B cell (primary cell): ENCODE results near the gene ERMARD. TPM values are rescaled to one million over a fixed set of nuclear protein-coding genes. Genes with fewer than 3 reads are reported as not detected.

ENCODE experiments used
- ATAC-seq: fragments of 200-7000 bp; cut with Tn5 transposase; one replicate; pipeline ENCODE4 v1.10.0; 2021; ENCODE audit warnings: low read depth, mild to moderate bottlenecking, moderate number of reproducible peaks, moderate library complexity
- CTCF ChIA-PET: fragments of 350-600 bp; sonication (Branson Sonifier 250); formaldehyde crosslinking; loops from one replicate; lab custom pipeline; 2021; ENCODE audit warnings: antibody characterized with exemption, inconsistent platforms; lab: Charles Lee
- POLR2A ChIA-PET: fragments of 350-600 bp; sonication (Branson Sonifier 250); formaldehyde crosslinking; loops from one replicate; lab custom pipeline; 2021; ENCODE audit warnings: antibody characterized with exemption; lab: Charles Lee
- DNase-seq: peaks from one replicate; pipeline ENCODE4 v3.0.0; 2013
- H2AFZ ChIP-seq: 2 replicates; pipeline ENCODE4 v1.6.1; 2012; ENCODE audit warnings: mild to moderate bottlenecking, low read depth, low read length; ENCODE audit not compliant: insufficient read depth, poor library complexity, severe bottlenecking
- H3K27ac ChIP-seq, 2 donors: 1 replicate in 1 of 2; 2 replicates in 1 of 2; pipeline ENCODE4 v1.5.1; 2012 to 2013; ENCODE audit warnings: low read length in 2 of 2, mild to moderate bottlenecking in 2 of 2, moderate library complexity in 1 of 2
- H3K27me3 ChIP-seq, 4 experiments: fragments of 200-600 bp in 1 of 4; sonication (generic) in 1 of 4; replicated peaks in 1 of 4; 1 replicate in 2 of 4; 2 replicates in 2 of 4; pipeline versions ENCODE4 v1.6.1 to v1.7.0; 2013 to 2016; ENCODE audit warnings: low read length in 3 of 4, mild to moderate bottlenecking in 2 of 4, mixed read lengths in 1 of 4, moderate library complexity in 1 of 4; ENCODE audit not compliant: insufficient read depth in 4 of 4, control insufficient read depth in 3 of 4; ENCODE audit errors: control extremely low read depth in 1 of 4
- H3K36me3 ChIP-seq, 2 experiments: replicated peaks in 1 of 2; 1 replicate in 1 of 2; 2 replicates in 1 of 2; pipeline versions ENCODE4 v1.6.1 to v1.7.1; 2013; ENCODE audit warnings: low read length in 1 of 2; ENCODE audit not compliant: insufficient read depth in 2 of 2, control insufficient read depth in 1 of 2; ENCODE audit errors: control extremely low read depth in 1 of 2, extremely low read depth in 1 of 2
- H3K4me1 ChIP-seq, 2 donors: fragments of 200-600 bp in 1 of 2; sonication (generic) in 1 of 2; 1 replicate in 1 of 2; 2 replicates in 1 of 2; pipeline versions ENCODE4 v1.5.1 to v1.6.1; 2013 to 2017; ENCODE audit warnings: low read length in 2 of 2; ENCODE audit not compliant: control insufficient read depth in 2 of 2, insufficient read depth in 2 of 2
- H3K4me2 ChIP-seq: replicated peaks from 2 replicates; pipeline ENCODE3; 2012; ENCODE audit warnings: mild to moderate bottlenecking, low read depth, low read length; ENCODE audit not compliant: poor library complexity, severe bottlenecking
- H3K4me3 ChIP-seq, 5 experiments: fragments of 200-600 bp in 1 of 5; sonication (generic) in 1 of 5; 1 replicate in 3 of 5; 2 replicates in 2 of 5; pipeline versions ENCODE4 v1.5.1 to v1.7.0; 2011 to 2016; ENCODE audit warnings: low read length in 4 of 5, mild to moderate bottlenecking in 4 of 5, low read depth in 2 of 5, control low read depth in 1 of 5, moderate library complexity in 1 of 5; ENCODE audit not compliant: insufficient read depth in 1 of 5; ENCODE audit errors: control extremely low read depth in 1 of 5, extremely low read depth in 1 of 5
- H3K79me2 ChIP-seq: fragments of 200-600 bp; sonication (generic); one replicate; pipeline ENCODE4 v1.6.0; 2016; ENCODE audit warnings: low read length; ENCODE audit not compliant: control insufficient read depth, insufficient read depth
- H3K9ac ChIP-seq: fragments of 200-600 bp; sonication (generic); 2 replicates; pipeline ENCODE4 v1.6.1; 2017; ENCODE audit warnings: mild to moderate bottlenecking, low read length, moderate library complexity
- H3K9me3 ChIP-seq, 3 donors: one replicate each; pipeline versions ENCODE4 v1.6.1 to v1.7.1; 2013; ENCODE audit warnings: low read length in 2 of 3; ENCODE audit not compliant: control insufficient read depth in 2 of 3, insufficient read depth in 1 of 3; ENCODE audit errors: control extremely low read depth in 1 of 3
- H4K20me1 ChIP-seq: 2 replicates; pipeline ENCODE4 v1.6.0; 2012; ENCODE audit warnings: mild to moderate bottlenecking, low read length; ENCODE audit not compliant: insufficient read depth, control insufficient read depth, poor library complexity, severe bottlenecking
- H3K27ac Mint-ChIP-seq: one replicate; pipeline ENCODE4 v1.8.0; 2021; ENCODE audit warnings: mixed read lengths
- H3K27me3 Mint-ChIP-seq: one replicate; pipeline ENCODE4 v1.8.0; 2021; ENCODE audit warnings: mixed read lengths
- H3K4me1 Mint-ChIP-seq: one replicate; pipeline ENCODE4 v1.8.0; 2021; ENCODE audit warnings: mixed read lengths
- H3K4me3 Mint-ChIP-seq: one replicate; pipeline ENCODE4 v1.8.0; 2021; ENCODE audit warnings: mixed read lengths
- H3K9me3 Mint-ChIP-seq: one replicate; pipeline ENCODE4 v1.8.0; 2022; ENCODE audit warnings: mixed read lengths; ENCODE audit not compliant: insufficient read depth
- EZH2 ChIP-seq: IDR thresholded peaks from 2 replicates; pipeline ENCODE4 v1.6.1; 2012; ENCODE audit warnings: borderline replicate concordance, low read depth, mild to moderate bottlenecking, moderate library complexity, low read length; ENCODE audit not compliant: insufficient read depth, poor library complexity, severe bottlenecking
- intact Hi-C: fragments of 100-400 bp; cut with micrococcal nuclease; formaldehyde crosslinking; loops from one replicate; pipeline ENCODE4 v1.10.0; 2022
- polyA plus RNA-seq: library from polyadenylated mRNA; depleted of rRNA; stranded (reverse); fragments of >200 nt; gene quantifications from 2 replicates; pipeline ENCODE4 v1.2.3, GENCODE V29; 2012
- total RNA-seq, 2 donors: library from RNA; stranded (reverse); fragments of 120-200 nt in 1 of 2; gene quantifications; 1 replicate in 1 of 2; 2 replicates in 1 of 2; pipeline versions ENCODE4 v1.2.3 to v1.2.4, GENCODE V29; 2013 to 2022
- TF ChIP-seq, protein P1 (sequence below): fragments of 200-600 bp; IDR thresholded peaks from one replicate; pipeline ENCODE4 v1.8.0; 2022; ENCODE audit warnings: antibody characterized with exemption, mild to moderate bottlenecking

The ERMARD gene
- total and polyA plus RNA-seq, 2 donors (not counting 1 experiment from before 2014, with no cell fraction given), result 42.8 to 65.1 TPM

DNA sequence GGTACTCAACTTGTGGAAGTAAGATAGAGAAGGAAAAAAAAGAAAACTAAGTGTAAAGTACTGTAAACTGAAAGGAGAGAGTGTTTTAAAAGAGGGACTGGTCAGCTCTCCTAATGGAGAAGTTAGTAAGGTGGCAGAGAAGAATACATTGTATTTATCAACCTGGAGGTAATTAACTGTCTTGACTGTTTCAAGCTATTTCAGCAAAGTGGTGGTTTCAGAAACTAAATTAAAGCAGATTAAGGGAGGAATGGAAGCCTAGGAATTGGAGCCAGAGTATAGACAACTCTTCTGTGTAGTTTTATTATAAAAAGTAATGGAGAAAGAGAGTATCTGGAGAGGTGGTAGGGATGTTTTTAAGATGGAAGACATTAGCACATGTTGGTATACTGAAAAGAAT is 24.5 kb upstream of the ERMARD start:
- H3K27me3 Mint-ChIP-seq, result no peaks in the 10 kb centered on the region
- Histone ChIP-seq H4K20me1 (no peaks in the 10 kb centered on the region), H3K4me3 (no peak overlapping the region), H3K36me3 (no peaks in the 10 kb centered on the region), H3K79me2 (no peaks in the 10 kb centered on the region), H2AFZ (no peak overlapping the region), H3K4me2 (no peak overlapping the region), H3K9ac (no peak overlapping the region), H3K27me3 (no peaks in the 10 kb centered on the region), H3K27ac (no peak overlapping the region), H3K9me3 (no peaks in the 10 kb centered on the region), H3K4me1 (peaks cover 12 to 14% of the 10 kb centered on the region in 2 donors)
- H3K4me1 Mint-ChIP-seq, result peaks cover 13% of the 10 kb centered on the region
- no peaks in the 10 kb centered on the region for H3K9me3 Mint-ChIP-seq
- H3K27ac Mint-ChIP-seq, result no peak overlapping the region
- ChIA-PET POLR2A (no interaction called here), CTCF (interaction anchor here (0.8 to 1.0 kb wide), 2 partner anchors 11 to 25 kb away, joined by 3 read pairs; partner anchors contain the start of genes C6orf120 and WDR27)
- DNase-seq, result no peak
- ATAC-seq, result no peak
- intact Hi-C loops, result loop anchor here (10.0 kb wide), 1 partner anchor 568 kb away; the partner anchor contains the start of gene DLL1
- TF ChIP-seq EZH2, result no peak
- TF ChIP-seq, protein P1, sequence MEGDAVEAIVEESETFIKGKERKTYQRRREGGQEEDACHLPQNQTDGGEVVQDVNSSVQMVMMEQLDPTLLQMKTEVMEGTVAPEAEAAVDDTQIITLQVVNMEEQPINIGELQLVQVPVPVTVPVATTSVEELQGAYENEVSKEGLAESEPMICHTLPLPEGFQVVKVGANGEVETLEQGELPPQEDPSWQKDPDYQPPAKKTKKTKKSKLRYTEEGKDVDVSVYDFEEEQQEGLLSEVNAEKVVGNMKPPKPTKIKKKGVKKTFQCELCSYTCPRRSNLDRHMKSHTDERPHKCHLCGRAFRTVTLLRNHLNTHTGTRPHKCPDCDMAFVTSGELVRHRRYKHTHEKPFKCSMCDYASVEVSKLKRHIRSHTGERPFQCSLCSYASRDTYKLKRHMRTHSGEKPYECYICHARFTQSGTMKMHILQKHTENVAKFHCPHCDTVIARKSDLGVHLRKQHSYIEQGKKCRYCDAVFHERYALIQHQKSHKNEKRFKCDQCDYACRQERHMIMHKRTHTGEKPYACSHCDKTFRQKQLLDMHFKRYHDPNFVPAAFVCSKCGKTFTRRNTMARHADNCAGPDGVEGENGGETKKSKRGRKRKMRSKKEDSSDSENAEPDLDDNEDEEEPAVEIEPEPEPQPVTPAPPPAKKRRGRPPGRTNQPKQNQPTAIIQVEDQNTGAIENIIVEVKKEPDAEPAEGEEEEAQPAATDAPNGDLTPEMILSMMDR, result no peak
- H3K4me3 Mint-ChIP-seq, result no peak overlapping the region

DNA sequence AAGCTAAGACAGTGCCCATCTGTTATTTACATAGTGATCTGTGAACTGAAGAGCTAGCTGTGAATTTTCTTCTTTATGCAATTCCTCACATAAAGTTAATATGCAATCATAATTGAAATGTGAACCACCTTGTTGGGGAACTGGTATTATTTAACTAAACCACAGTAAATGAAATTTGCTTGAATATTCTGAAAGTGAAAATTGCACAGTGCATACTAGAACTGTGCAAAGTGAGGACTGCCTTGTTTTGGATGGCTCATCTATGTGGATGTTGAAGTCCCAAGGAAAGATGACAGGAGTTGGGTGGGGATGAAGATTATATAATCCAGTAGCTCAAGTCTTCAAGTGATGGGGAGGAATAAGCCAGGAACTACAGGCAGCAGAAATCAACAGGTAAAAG is 21.5 kb upstream of the ERMARD start:
- H3K36me3 ChIP-seq, result no peaks in the 10 kb centered on the region
- CTCF ChIA-PET, result no interaction called here
- H3K9me3 Mint-ChIP-seq, result no peaks in the 10 kb centered on the region

More for the DNA sequence above, 21.5 kb upstream of the ERMARD start:
- no peak for TF ChIP-seq EZH2
- no peaks in the 10 kb centered on the region for H3K9me3 ChIP-seq
- H3K4me3 ChIP-seq, result no peak overlapping the region
- H3K27ac ChIP-seq, result no peak overlapping the region
- H3K4me1 ChIP-seq, result peaks cover 3 to 5% of the 10 kb centered on the region in 2 donors
- no peaks in the 10 kb centered on the region for H3K79me2 ChIP-seq
- Mint-ChIP-seq H3K4me3 (no peak overlapping the region), H3K27me3 (no peaks in the 10 kb centered on the region), H3K4me1 (peaks cover 5% of the 10 kb centered on the region), H3K27ac (no peak overlapping the region)
- peaks cover 0 to 2% (median 0%) of the 10 kb centered on the region in 4 experiments for H3K27me3 ChIP-seq
- H3K4me2 ChIP-seq, result no peak overlapping the region
- no peaks in the 10 kb centered on the region for H4K20me1 ChIP-seq
- POLR2A ChIA-PET, result no interaction called here
- DNase-seq, result no peak
- intact Hi-C loops, result loop anchor here (10.0 kb wide), 1 partner anchor 565 kb away; the partner anchor contains the start of gene DLL1
- no peak for ATAC-seq
- no peak overlapping the region for H2AFZ ChIP-seq
- H3K9ac ChIP-seq, result no peak overlapping the region
